GM12878 (cell line): ENCODE results near the gene DYNC2H1. TPM values are rescaled to one million over a fixed set of nuclear protein-coding genes. Genes with fewer than 3 reads are reported as not detected.

ENCODE experiments used
- ATAC-seq: fragments of 200-7000 bp; cut with Tn5 transposase; 3 replicates; pipeline ENCODE4 v1.9.1; 2020; ENCODE audit warnings: mild to moderate bottlenecking, moderate library complexity
- BruUV-seq: library from RNA; stranded (reverse); fragments of 400-500 nt; replicated peaks from 2 replicates; lab custom pipeline; 2021; lab: Mats Ljungman, UMichigan
- CTCF ChIA-PET: fragments of 300-600 bp; sonication (Branson Sonifier 250); formaldehyde crosslinking; extraction: SDS; loops from one replicate; lab custom pipeline; 2021; ENCODE audit warnings: inconsistent platforms; lab: Yijun Ruan, JAX
- POLR2A ChIA-PET: fragments of 350-600 bp; formaldehyde crosslinking; extraction: SDS; loops from one replicate; lab custom pipeline; 2021; ENCODE audit warnings: inconsistent platforms; lab: Charles Lee
- RAD21 ChIA-PET: fragments of 300-600 bp; sonication (Branson Sonifier 250); formaldehyde crosslinking; loops from one replicate; lab custom pipeline; 2023; ENCODE audit warnings: antibody characterized with exemption; ENCODE audit not compliant: unreplicated experiment; lab: Charles Lee
- SMC1A ChIA-PET: fragments of 300-600 bp; sonication (Branson Sonifier 250); formaldehyde crosslinking; loops from one replicate; lab custom pipeline; 2023; ENCODE audit not compliant: unreplicated experiment, uncharacterized antibody; lab: Charles Lee
- DNase-seq: peaks from one replicate; pipeline ENCODE4 v3.0.0-alpha.2; 2011; ENCODE audit warnings: low read depth, low spot score
- FAIRE-seq: peaks from 3 replicates; lab custom pipeline; 2011; peaks lifted over from hg19 to GRCh38; lab: Jason Lieb, UNC
- H2AFZ ChIP-seq: 2 replicates; pipeline ENCODE4 v1.6.0; 2011; ENCODE audit warnings: low read depth, low read length, control low read depth; ENCODE audit not compliant: control insufficient read depth
- H3K27ac ChIP-seq: 2 replicates; pipeline ENCODE4 v1.5.1; 2011; ENCODE audit warnings: control low read depth; ENCODE audit not compliant: control insufficient read depth, insufficient read depth
- H3K27me3 ChIP-seq, 2 experiments: replicated peaks in 1 of 2; 2 replicates each; pipeline versions ENCODE4 v1.6.0 to v1.6.1; 2011; ENCODE audit warnings: low read length in 1 of 2; ENCODE audit not compliant: control insufficient read depth in 2 of 2, insufficient read depth in 2 of 2
- H3K36me3 ChIP-seq, 2 experiments: 2 replicates each; pipeline ENCODE4 v1.5.1; 2011; ENCODE audit warnings: low read length in 1 of 2; ENCODE audit not compliant: control insufficient read depth in 2 of 2, insufficient read depth in 2 of 2
- H3K4me1 ChIP-seq: 2 replicates; pipeline ENCODE4 v1.6.1; 2011; ENCODE audit warnings: mild to moderate bottlenecking, low read length, moderate library complexity, mixed read lengths; ENCODE audit not compliant: control insufficient read depth, insufficient read depth
- H3K4me2 ChIP-seq: 2 replicates; pipeline ENCODE4 v1.6.0; 2011; ENCODE audit warnings: control low read depth; ENCODE audit not compliant: control insufficient read depth, insufficient read depth
- H3K4me3 ChIP-seq: fragments of 200-600 bp; sonication (generic); 2 replicates; pipeline ENCODE4 v1.5.1; 2016
- H3K79me2 ChIP-seq: 2 replicates; pipeline ENCODE4 v1.6.0; 2011; ENCODE audit warnings: low read length; ENCODE audit not compliant: control insufficient read depth, insufficient read depth
- H3K9ac ChIP-seq: 2 replicates; pipeline ENCODE4 v1.8.0; 2011; ENCODE audit warnings: low read length, control low read depth, mixed read lengths; ENCODE audit not compliant: control insufficient read depth, insufficient read depth
- H3K9me3 ChIP-seq: replicated peaks from 3 replicates; pipeline ENCODE4 v1.5.1; 2011; ENCODE audit warnings: mild to moderate bottlenecking, low read length; ENCODE audit not compliant: control insufficient read depth, insufficient read depth
- H4K20me1 ChIP-seq: 2 replicates; pipeline ENCODE4 v1.6.0; 2011; ENCODE audit not compliant: control insufficient read depth, insufficient read depth
- ASH2L ChIP-seq: fragments of 300-600, 200-600 bp; sonication (generic); IDR thresholded peaks from 2 replicates; pipeline ENCODE4 v1.6.1; 2017; ENCODE audit warnings: low read depth, mild to moderate bottlenecking, borderline replicate concordance
- CHD2 ChIP-seq: IDR thresholded peaks from 2 replicates; pipeline ENCODE4 v1.6.1; 2011; ENCODE audit warnings: low read depth, low read length, improper control_type of control experiment, borderline replicate concordance
- HSF1 ChIP-seq: fragments of 150-350 bp; IDR thresholded peaks from 2 replicates; pipeline ENCODE4 v1.6.1; 2014; ENCODE audit warnings: mild to moderate bottlenecking, low read depth, low read length
- MTA2 ChIP-seq: fragments of 450-650 bp; IDR thresholded peaks from 2 replicates; pipeline ENCODE4 v1.6.1; 2016; ENCODE audit warnings: low read depth, mild to moderate bottlenecking, moderate library complexity
- SMAD1 ChIP-seq: fragments of 450-650 bp; IDR thresholded peaks from 2 replicates; pipeline ENCODE4 v1.6.1; 2018; ENCODE audit warnings: mild to moderate bottlenecking, low read depth; ENCODE audit not compliant: partially characterized antibody
- SMC3 ChIP-seq: IDR thresholded peaks from 2 replicates; pipeline ENCODE4 v1.6.1; 2011; ENCODE audit warnings: low read length, improper control_type of control experiment, borderline replicate concordance
- TCF3 ChIP-seq: IDR thresholded peaks from 2 replicates; pipeline ENCODE4 v1.6.1; 2012; ENCODE audit warnings: low read depth, mild to moderate bottlenecking, low read length, borderline replicate concordance; ENCODE audit not compliant: insufficient read depth
- ZSCAN29 ChIP-seq: fragments of 450-650 bp; IDR thresholded peaks from 2 replicates; pipeline ENCODE4 v1.6.1; 2017; ENCODE audit warnings: mild to moderate bottlenecking, moderate library complexity
- WGBS: methylation state at CpG from one replicate; pipeline ENCODE4 v1.1.6; 2016; ENCODE audit warnings: low lambda C conversion rate; ENCODE audit not compliant: insufficient replicate concordance, insufficient coverage; ENCODE audit errors: missing lambda C conversion rate; 5-methylcytosine and 5-hydroxymethylcytosine counted together
- in situ Hi-C: fragments of 300-500 bp; cut with MboI; formaldehyde crosslinking; loops from 9 replicates; pipeline ENCODE4 v1.14.3; 2018; ENCODE audit warnings: mixed read lengths
- intact Hi-C: fragments of 100-400 bp; cut with micrococcal nuclease; formaldehyde crosslinking; loops from one replicate; pipeline ENCODE4 v1.14.2; 2022; ENCODE audit not compliant: unreplicated experiment
- polyA plus RNA-seq, 11 experiments: library from polyadenylated mRNA; depleted of rRNA in 4 of 11; unstranded in 6 of 11; stranded (reverse) in 5 of 11; fragments of >200 nt; fragmentation: Nextera tagmentation in 4 of 11; fragmentation: Illumina TruSeq in 1 of 11; extraction: Ambion mirVana in 4 of 11; extraction: Trizol in 1 of 11; gene quantifications; 1 replicate in 1 of 11; 2 replicates in 10 of 11; pipeline versions ENCODE4 v1.2.1 to v1.2.3, GENCODE V29; 2011 to 2016; ENCODE audit warnings: inconsistent platforms in 2 of 11, missing spikeins in 2 of 11, low read depth in 1 of 11
- total RNA-seq, 4 experiments: library from RNA; depleted of rRNA in 3 of 4; stranded (reverse); fragments of >200 nt in 3 of 4; fragmentation: Illumina TruSeq in 1 of 4; extraction: Trizol in 1 of 4; gene quantifications; 2 replicates each; pipeline versions ENCODE4 v1.2.1 to v1.2.3, GENCODE V29; 2013 to 2021

The DYNC2H1 gene
- total and polyA plus RNA-seq, 10 of the 15 experiments (the other 5 are each of a cell fraction or from before 2014, with no cell fraction given) = 0.12 to 3.9 (median 0.23) TPM; not detected in 2

DNA sequence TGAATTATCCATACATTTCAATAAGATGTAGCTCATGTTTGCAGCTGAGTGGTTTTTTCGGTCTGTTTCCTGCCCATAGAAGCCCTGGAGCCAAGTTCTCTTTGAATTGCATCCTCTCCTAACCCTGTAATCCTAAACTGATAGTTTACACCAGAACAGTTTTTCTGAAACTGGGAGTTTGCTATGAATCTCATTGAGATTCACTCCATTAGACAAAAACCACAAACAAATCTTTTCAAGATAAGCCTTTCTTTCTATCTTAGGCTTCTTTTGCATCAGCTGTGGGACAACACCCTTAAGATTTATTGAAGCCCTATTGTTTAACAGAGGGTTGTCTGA, 324.8 kb downstream of the DYNC2H1 start (continued):
- TF ChIP-seq HSF1 = no peak
- no peak for TF ChIP-seq MTA2
- TF ChIP-seq ZSCAN29 = no peak
- no peak for TF ChIP-seq CHD2
- no peak for TF ChIP-seq TCF3
- no peak for TF ChIP-seq SMC3
- no peak for TF ChIP-seq ASH2L

DNA sequence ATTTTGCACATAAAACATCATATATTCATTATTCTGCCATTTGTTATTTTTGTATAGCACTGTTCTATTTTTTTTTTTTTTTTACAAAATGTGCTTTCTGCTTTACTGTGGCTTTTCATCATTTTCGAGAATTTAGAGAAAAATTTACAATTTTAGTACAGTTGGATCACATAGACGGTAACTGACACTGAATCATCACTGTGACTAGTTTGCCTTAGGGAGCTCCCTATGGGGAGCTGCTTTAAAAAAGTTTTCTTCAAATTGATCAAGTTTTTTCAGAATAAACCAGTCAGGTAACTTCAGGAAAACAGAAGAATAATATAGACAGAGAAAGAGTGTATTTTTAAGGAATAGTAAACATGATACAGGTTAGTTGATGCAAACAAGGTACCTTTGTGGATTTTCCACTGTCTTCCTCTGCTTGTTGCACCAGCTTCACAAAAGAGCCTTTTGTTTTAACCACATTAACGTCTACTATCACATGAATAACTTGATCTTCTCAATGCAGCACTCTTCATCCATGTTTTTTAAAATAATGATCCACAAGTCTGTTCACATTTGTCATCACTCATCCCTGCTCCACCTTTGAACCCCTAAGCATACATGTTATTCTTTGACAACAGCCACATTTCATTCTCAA, 327.0 kb downstream of the DYNC2H1 start:
- Histone ChIP-seq H3K4me2 (no peak overlapping the region), H4K20me1 (no peaks in the 10 kb centered on the region), H3K9me3 (no peaks in the 10 kb centered on the region), H3K9ac (no peak overlapping the region), H3K4me1 (no peaks in the 10 kb centered on the region), H3K27ac (no peak overlapping the region), H3K36me3 (no peaks in the 10 kb centered on the region), H3K79me2 (no peaks in the 10 kb centered on the region), H3K27me3 (no peaks in the 10 kb centered on the region), H3K4me3 (no peak overlapping the region), H2AFZ (no peak overlapping the region)
- WGBS = 3% methylated on average over 3 of the region's 3 CpGs
- SMC1A ChIA-PET = no interaction called here
- CTCF ChIA-PET = no interaction called here
- no TSS peak for BruUV-seq
- no peak for DNase-seq
- no peak for FAIRE-seq
- POLR2A ChIA-PET = interaction anchor here (0.7 kb wide), 1 partner anchor 295 kb away, joined by 3 read pairs; no protein-coding TSS in a partner anchor
- RAD21 ChIA-PET = no interaction called here
- ATAC-seq = no peak
- in situ Hi-C loops (no loop called here), intact Hi-C loops (no loop called here)
- TF ChIP-seq SMAD1 = no peak
